ENCODE results near the gene ZSWIM3.

Gene ZSWIM3

GRCh38 chr20:45833030-45833882 lies 24.2 kb upstream of the ZSWIM3 start, which contains the start of gene SNX21:
Gene SNX21, plus strand, starts transcription at chr20:45833799. Its CDS starts 121 bp downstream, at chr20:45833920.
- DNase-seq = no peak

- no peak for DNase-seq
Observed at GRCh38 chr20:45833883-45834796, 23.3 kb upstream of the ZSWIM3 start.

- DNase-seq = no peak
Observed at GRCh38 chr20:45834797-45835161, 22.6 kb upstream of the ZSWIM3 start.

- no peak for DNase-seq
Observed at GRCh38 chr20:45835329-45835765, 22.1 kb upstream of the ZSWIM3 start.

- DNase-seq = no peak
Observed at GRCh38 chr20:45835825-45836224, 21.6 kb upstream of the ZSWIM3 start.

- DNase-seq = no peak
Observed at GRCh38 chr20:45836841-45837240, 20.6 kb upstream of the ZSWIM3 start.

GRCh38 chr20:45840700-45841198 lies 16.7 kb upstream of the ZSWIM3 start:
- no peak for DNase-seq

- no peak for DNase-seq
Observed at GRCh38 chr20:45841407-45842129, 15.8 kb upstream of the ZSWIM3 start.

- DNase-seq = no peak
Observed at GRCh38 chr20:45842169-45842812, 15.1 kb upstream of the ZSWIM3 start.

GRCh38 chr20:45843506-45843905 lies 13.9 kb upstream of the ZSWIM3 start:
- DNase-seq = no peak

- no peak for DNase-seq
Observed at GRCh38 chr20:45845452-45845851, 12.0 kb upstream of the ZSWIM3 start.

- no peak for DNase-seq
Observed at GRCh38 chr20:45848421-45848820, 9.0 kb upstream of the ZSWIM3 start.

GRCh38 chr20:45848969-45849582 lies 8.3 kb upstream of the ZSWIM3 start:
- no peak for DNase-seq

GRCh38 chr20:45850238-45850637 lies 7.2 kb upstream of the ZSWIM3 start:
- DNase-seq = no peak

GRCh38 chr20:45850926-45851325 lies 6.5 kb upstream of the ZSWIM3 start:
- DNase-seq = no peak

GRCh38 chr20:45851501-45851900 lies 5.9 kb upstream of the ZSWIM3 start:
- DNase-seq = no peak

- DNase-seq = no peak
Observed at GRCh38 chr20:45852326-45852725, 5.1 kb upstream of the ZSWIM3 start.

GRCh38 chr20:45853484-45853883 lies 3.9 kb upstream of the ZSWIM3 start:
- DNase-seq = no peak

- DNase-seq = no peak
Observed at GRCh38 chr20:45857882-45858216, 435 bp downstream of the ZSWIM3 start.

- DNase-seq = no peak
Observed at GRCh38 chr20:45859916-45860315, 2.5 kb downstream of the ZSWIM3 start.

- no peak for DNase-seq
Observed at GRCh38 chr20:45860560-45861220, 3.3 kb downstream of the ZSWIM3 start.

Data from effector CD8-positive, alpha-beta T cell (primary cell).